ENCODE measurements around the gene METTL18.

GRCh38 chr1:169759038-169759437 is 35.7 kb downstream of the METTL18 start:
- TF ChIP-seq CTCF (IDR thresholded peaks at IDR 0.05; ENCODE audit: insufficient read depth, low read length, poor library complexity, severe bottlenecking) (no peak), EZH2phosphoT487 (conservative IDR thresholded peaks at IDR 0.05; ENCODE audit: low read length) (no peak)
